ENCODE measurements around the gene NUP54.

DNA sequence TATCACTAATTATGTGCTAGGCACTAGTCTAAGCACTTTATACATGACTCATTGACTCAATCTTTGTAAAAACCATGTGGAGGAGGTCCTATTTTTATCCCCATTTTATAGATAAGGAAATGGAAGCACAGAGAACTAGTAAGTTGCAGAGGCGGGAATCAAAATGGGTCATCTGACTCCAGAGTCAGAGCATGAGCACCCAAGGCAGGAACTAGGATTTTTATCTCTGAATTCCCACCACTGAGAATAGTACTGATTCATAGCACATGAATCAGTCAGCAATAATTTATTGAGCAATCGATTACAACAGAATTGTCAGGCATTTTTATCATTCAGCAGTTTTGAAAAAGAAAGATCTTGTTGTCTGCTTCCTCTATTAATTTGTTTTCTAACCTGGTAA is 46.1 kb upstream of the NUP54 start:
- TF ChIP-seq, protein P1, sequence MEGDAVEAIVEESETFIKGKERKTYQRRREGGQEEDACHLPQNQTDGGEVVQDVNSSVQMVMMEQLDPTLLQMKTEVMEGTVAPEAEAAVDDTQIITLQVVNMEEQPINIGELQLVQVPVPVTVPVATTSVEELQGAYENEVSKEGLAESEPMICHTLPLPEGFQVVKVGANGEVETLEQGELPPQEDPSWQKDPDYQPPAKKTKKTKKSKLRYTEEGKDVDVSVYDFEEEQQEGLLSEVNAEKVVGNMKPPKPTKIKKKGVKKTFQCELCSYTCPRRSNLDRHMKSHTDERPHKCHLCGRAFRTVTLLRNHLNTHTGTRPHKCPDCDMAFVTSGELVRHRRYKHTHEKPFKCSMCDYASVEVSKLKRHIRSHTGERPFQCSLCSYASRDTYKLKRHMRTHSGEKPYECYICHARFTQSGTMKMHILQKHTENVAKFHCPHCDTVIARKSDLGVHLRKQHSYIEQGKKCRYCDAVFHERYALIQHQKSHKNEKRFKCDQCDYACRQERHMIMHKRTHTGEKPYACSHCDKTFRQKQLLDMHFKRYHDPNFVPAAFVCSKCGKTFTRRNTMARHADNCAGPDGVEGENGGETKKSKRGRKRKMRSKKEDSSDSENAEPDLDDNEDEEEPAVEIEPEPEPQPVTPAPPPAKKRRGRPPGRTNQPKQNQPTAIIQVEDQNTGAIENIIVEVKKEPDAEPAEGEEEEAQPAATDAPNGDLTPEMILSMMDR (IDR thresholded peaks at IDR 0.05; ENCODE audit: low read depth, low read length, poor library complexity, severe bottlenecking) = no peak
- TF ChIP-seq EZH2phosphoT487 (IDR thresholded peaks at IDR 0.05; ENCODE audit: borderline replicate concordance, low read length) = no peak

All from DOHH2 (cell line).